ENCODE results near the gene OR2H1.

OR2H1 gene

DNA sequence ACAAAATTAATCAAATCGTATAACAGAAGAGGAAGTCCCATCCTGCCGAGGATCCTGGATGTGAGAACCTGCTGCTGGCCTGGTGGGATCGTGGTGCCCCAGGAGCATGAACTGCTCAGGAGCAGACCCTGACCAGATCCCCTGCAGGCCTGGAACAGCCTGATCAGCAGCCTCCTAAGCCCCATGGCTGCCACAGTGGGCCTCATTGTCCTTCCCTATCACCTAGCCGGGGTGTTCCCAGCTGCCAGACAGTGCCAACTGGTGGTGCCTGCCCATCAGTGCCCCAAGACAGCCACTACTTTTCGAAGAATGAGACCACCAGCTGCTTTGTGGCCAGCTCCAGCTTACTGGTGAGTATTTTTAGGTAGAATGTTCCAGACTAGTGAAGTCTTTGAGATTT is 50.4 kb downstream of the OR2H1 start:
- no peak overlapping the region for H3K4me2 ChIP-seq (ENCODE audit: low read length)
- H3K27ac ChIP-seq (ENCODE audit: low read depth, low read length): no peak overlapping the region
- no peaks in the 10 kb centered on the region for H3K9me2 ChIP-seq (replicated peaks; ENCODE audit: control insufficient read depth, low read length)
- H3K4me1 ChIP-seq (ENCODE audit: control insufficient read depth, low read length): no peaks in the 10 kb centered on the region
- 0 out of 2 replicates have a peak, but pooled peaks cover 2% of the 10 kb centered on the region for H3K27me3 ChIP-seq (ENCODE audit: control insufficient read depth, low read length)
- H3K79me2 ChIP-seq (ENCODE audit: control insufficient read depth, low read length): no peaks in the 10 kb centered on the region
- H4K20me1 ChIP-seq (ENCODE audit: control insufficient read depth, insufficient read depth, low read depth, low read length): no peaks in the 10 kb centered on the region
- no peak for TF ChIP-seq EZH2phosphoT487 (IDR thresholded peaks at IDR 0.05; ENCODE audit: borderline replicate concordance, low read length)
- TF ChIP-seq, protein P1, sequence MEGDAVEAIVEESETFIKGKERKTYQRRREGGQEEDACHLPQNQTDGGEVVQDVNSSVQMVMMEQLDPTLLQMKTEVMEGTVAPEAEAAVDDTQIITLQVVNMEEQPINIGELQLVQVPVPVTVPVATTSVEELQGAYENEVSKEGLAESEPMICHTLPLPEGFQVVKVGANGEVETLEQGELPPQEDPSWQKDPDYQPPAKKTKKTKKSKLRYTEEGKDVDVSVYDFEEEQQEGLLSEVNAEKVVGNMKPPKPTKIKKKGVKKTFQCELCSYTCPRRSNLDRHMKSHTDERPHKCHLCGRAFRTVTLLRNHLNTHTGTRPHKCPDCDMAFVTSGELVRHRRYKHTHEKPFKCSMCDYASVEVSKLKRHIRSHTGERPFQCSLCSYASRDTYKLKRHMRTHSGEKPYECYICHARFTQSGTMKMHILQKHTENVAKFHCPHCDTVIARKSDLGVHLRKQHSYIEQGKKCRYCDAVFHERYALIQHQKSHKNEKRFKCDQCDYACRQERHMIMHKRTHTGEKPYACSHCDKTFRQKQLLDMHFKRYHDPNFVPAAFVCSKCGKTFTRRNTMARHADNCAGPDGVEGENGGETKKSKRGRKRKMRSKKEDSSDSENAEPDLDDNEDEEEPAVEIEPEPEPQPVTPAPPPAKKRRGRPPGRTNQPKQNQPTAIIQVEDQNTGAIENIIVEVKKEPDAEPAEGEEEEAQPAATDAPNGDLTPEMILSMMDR (IDR thresholded peaks at IDR 0.05; ENCODE audit: low read depth, low read length, poor library complexity, severe bottlenecking): no peak
- no peaks in the 10 kb centered on the region for H3K36me3 ChIP-seq (ENCODE audit: control insufficient read depth, low read length)
- H3F3A ChIP-seq (ENCODE audit: control insufficient read depth, insufficient read depth): no peaks in the 10 kb centered on the region
- no peaks in the 10 kb centered on the region for H3K9me3 ChIP-seq (ENCODE audit: control insufficient read depth, insufficient read depth, low read length)
- no peak overlapping the region for H3K4me3 ChIP-seq (ENCODE audit: low read length)

DNA sequence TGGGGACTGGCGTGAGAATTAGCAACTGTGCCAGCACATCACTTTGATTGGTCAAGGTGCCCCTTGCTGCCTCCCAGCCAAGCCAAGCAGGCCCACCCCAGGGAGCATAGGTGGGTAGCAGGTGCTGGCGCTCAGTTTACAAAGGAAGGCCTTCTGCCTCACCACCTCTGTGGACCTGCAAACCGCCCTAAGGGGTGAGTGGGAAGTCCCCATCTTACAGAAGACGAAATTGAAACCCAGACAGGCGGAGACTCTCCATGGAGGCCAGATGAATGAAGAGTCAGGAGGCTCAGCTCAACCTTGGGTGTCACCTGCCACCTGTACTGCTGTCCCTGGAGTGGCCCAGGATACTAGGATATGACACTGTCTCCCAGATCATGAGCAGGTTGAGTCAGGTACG is 52.3 kb downstream of the OR2H1 start:
- TF ChIP-seq, protein P1 (IDR thresholded peaks at IDR 0.05; ENCODE audit: low read depth, low read length, poor library complexity, severe bottlenecking): no peak
- no peak for TF ChIP-seq EZH2phosphoT487 (IDR thresholded peaks at IDR 0.05; ENCODE audit: borderline replicate concordance, low read length)

DNA sequence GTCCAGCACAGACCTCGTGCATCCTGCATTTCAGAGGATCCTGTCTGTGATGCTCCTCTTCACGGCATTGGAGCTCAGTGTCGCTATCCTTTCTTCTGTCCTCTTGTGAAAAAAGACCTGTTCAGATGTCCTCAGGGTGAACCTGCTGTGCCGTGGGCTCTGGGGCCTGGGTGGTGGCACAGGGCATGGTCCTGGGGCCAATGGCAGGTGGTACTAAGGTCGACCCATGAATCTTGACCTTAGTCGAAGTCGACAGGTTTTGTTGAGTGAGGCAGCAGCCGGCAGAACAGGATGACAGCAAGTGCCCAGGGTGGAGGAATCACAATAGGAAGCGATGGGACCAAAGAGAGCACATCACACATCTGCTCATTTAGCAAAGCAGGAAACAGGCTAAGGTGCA is 52.8 kb downstream of the OR2H1 start:
- Histone ChIP-seq H3F3A (ENCODE audit: control insufficient read depth, insufficient read depth) (no peaks in the 10 kb centered on the region), H3K9me3 (ENCODE audit: control insufficient read depth, insufficient read depth, low read length) (no peaks in the 10 kb centered on the region), H3K4me2 (ENCODE audit: low read length) (no peak overlapping the region), H3K36me3 (ENCODE audit: control insufficient read depth, low read length) (no peaks in the 10 kb centered on the region), H3K27me3 (ENCODE audit: control insufficient read depth, low read length) (0 out of 2 replicates have a peak, but pooled peaks cover 2% of the 10 kb centered on the region), H3K79me2 (ENCODE audit: control insufficient read depth, low read length) (no peaks in the 10 kb centered on the region), H3K4me1 (ENCODE audit: control insufficient read depth, low read length) (no peaks in the 10 kb centered on the region), H3K4me3 (ENCODE audit: low read length) (no peak overlapping the region), H3K27ac (ENCODE audit: low read depth, low read length) (no peak overlapping the region), H4K20me1 (ENCODE audit: control insufficient read depth, insufficient read depth, low read depth, low read length) (no peaks in the 10 kb centered on the region), H3K9me2 (replicated peaks; ENCODE audit: control insufficient read depth, low read length) (no peaks in the 10 kb centered on the region)
- no peak for TF ChIP-seq EZH2phosphoT487 (IDR thresholded peaks at IDR 0.05; ENCODE audit: borderline replicate concordance, low read length)
- TF ChIP-seq, protein P1 (IDR thresholded peaks at IDR 0.05; ENCODE audit: low read depth, low read length, poor library complexity, severe bottlenecking): no peak

More for the DNA sequence above, 52.3 kb downstream of the OR2H1 start:
- Histone ChIP-seq H3K9me2 (replicated peaks; ENCODE audit: control insufficient read depth, low read length) (no peaks in the 10 kb centered on the region), H3K9me3 (ENCODE audit: control insufficient read depth, insufficient read depth, low read length) (no peaks in the 10 kb centered on the region), H4K20me1 (ENCODE audit: control insufficient read depth, insufficient read depth, low read depth, low read length) (no peaks in the 10 kb centered on the region), H3K4me2 (ENCODE audit: low read length) (no peak overlapping the region), H3K27ac (ENCODE audit: low read depth, low read length) (no peak overlapping the region), H3K27me3 (ENCODE audit: control insufficient read depth, low read length) (0 out of 2 replicates have a peak, but pooled peaks cover 2% of the 10 kb centered on the region), H3K79me2 (ENCODE audit: control insufficient read depth, low read length) (no peaks in the 10 kb centered on the region), H3K36me3 (ENCODE audit: control insufficient read depth, low read length) (no peaks in the 10 kb centered on the region), H3F3A (ENCODE audit: control insufficient read depth, insufficient read depth) (no peaks in the 10 kb centered on the region), H3K4me1 (ENCODE audit: control insufficient read depth, low read length) (no peaks in the 10 kb centered on the region), H3K4me3 (ENCODE audit: low read length) (no peak overlapping the region)
